ENCODE data around the gene PATL2. TPM values are rescaled to one million over a fixed set of nuclear protein-coding genes. Genes with fewer than 3 reads are reported as not detected.

PATL2 gene
- total and polyA plus RNA-seq, 11 donors: 0.44 to 4.2 (median 2.6) TPM; not detected in 1

DNA sequence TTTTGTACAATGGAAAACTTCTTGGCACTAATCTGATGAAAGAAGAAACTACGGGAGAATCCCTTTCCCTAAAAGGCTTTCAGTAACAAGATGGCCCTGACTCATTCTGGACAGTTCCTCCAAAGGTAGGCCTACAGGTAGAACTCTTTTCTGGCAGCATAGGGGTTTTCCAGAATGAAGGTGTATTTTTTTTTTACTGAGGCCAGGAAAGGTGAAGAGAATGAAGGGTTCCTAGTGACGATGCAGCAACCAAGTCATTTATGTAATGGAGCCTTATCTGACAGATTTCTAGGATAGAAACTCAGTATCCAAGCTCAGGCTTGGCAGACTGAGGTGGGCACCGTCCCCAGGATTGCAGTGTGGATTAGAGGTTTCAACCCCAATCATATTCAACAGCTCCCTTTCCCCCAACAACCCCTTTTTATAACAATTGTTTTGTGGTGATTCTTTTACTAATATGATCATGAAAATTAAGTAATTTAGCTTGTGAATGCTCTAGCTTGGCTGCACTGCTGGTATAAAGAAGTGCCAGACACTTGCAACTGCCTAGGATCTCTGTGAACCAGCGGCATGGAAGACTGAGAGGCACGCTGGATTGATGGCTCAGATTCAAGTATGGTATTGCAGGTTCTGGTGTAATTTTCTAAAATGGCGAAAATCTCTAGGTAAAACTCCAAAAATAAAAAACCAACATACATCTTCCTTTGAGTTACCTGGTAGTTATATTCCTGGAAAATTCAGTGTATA, 16.5 kb upstream of the PATL2 start:
- no peak for TF ChIP-seq POLR2A (IDR thresholded peaks at IDR 0.05)
- TF ChIP-seq, protein P1, sequence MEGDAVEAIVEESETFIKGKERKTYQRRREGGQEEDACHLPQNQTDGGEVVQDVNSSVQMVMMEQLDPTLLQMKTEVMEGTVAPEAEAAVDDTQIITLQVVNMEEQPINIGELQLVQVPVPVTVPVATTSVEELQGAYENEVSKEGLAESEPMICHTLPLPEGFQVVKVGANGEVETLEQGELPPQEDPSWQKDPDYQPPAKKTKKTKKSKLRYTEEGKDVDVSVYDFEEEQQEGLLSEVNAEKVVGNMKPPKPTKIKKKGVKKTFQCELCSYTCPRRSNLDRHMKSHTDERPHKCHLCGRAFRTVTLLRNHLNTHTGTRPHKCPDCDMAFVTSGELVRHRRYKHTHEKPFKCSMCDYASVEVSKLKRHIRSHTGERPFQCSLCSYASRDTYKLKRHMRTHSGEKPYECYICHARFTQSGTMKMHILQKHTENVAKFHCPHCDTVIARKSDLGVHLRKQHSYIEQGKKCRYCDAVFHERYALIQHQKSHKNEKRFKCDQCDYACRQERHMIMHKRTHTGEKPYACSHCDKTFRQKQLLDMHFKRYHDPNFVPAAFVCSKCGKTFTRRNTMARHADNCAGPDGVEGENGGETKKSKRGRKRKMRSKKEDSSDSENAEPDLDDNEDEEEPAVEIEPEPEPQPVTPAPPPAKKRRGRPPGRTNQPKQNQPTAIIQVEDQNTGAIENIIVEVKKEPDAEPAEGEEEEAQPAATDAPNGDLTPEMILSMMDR (IDR thresholded peaks at IDR 0.05): no peak
- Histone ChIP-seq H3K27ac (peak overlapping the region; percentile 80 to 100 (median 99)), H3K4me3 (peak overlapping the region in 7 of 12 donors; percentile 43 to 92 (median 81)), H3K36me3 (peaks cover 0 to 16% (median 11%) of the 10 kb centered on the region in 9 donors), H3K9me3 (no peaks in the 10 kb centered on the region), H3K27me3 (no peaks in the 10 kb centered on the region), H3K4me1 (peaks cover 3 to 85% (median 43%) of the 10 kb centered on the region in 12 donors)
- ATAC-seq (no peak), DNase-seq (no peak)
- WGBS, 4 donors: 85 to 90% (median 87%) methylated on average over 6 of the region's 6 CpGs
- intact Hi-C loops (cut with DNase I): loop anchor here in 5 of 10 donors (2.0 kb wide), 3 partner anchors 15 to 65 kb away; partner anchors contain the start of genes B2M (in 3 of the 5), PATL2 (in 3 of the 5) and SPG11 (in 3 of the 5)

DNA sequence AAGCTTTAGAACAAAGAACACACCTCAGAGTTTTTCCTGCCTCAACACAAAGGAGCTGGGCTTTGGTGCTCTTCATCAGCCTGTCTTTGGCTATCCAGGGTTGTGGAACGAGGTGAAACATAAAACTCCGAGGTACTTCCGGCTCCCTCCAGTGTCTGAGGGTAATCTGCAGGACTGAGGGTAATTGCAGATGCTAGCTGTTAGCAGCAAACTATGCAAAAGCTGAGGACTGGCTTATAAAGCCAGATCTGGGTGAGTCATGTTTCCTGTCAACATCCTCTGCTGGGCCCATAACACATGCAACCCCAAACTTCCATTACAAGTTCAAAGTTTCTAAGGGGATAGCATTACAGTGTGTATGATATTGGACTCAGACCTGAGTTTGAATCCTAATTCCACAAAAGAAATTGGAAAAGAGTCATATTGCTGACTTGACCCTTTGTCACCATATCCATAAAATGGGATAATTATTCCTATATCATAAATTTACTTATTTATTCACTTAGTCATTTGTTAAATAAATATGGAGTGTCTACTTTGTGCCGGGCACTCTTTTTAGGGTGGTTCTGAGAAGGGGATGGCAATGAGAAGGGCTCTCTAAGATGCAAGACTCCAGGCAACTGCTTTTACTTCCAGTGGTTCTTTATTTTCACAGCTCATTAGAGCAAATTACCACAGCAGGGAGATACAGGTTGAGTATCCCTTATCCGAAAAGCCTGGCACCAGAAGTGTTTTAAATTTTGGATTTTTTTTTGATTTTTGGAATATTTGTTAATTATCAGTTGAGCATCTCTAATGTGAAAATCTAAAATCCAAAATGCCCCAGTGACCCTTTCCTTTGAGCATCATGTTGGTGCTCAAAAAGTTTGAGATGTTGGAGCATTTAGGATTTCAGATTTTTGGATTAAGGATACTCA, 15.7 kb upstream of the PATL2 start:
- peak in 3 of 5 donors; percentile 52 to 58 (median 56) for DNase-seq
- H3K27ac ChIP-seq: peak overlapping the region; percentile 48 to 100 (median 99)
- no peak for TF ChIP-seq POLR2A (IDR thresholded peaks at IDR 0.05)
- TF ChIP-seq, protein P1 (IDR thresholded peaks at IDR 0.05): no peak
- no peaks in the 10 kb centered on the region for H3K27me3 ChIP-seq
- H3K4me1 ChIP-seq: peaks cover 3 to 85% (median 41%) of the 10 kb centered on the region in 12 donors
- peak; percentile 11 to 39 (median 35) for ATAC-seq
- H3K9me3 ChIP-seq: no peaks in the 10 kb centered on the region
- H3K4me3 ChIP-seq: peak overlapping the region in 9 of 12 donors; percentile 10 to 43 (median 19)
- WGBS, 4 donors: 34 to 55% (median 46%) methylated on average over 5 of the region's 5 CpGs
- intact Hi-C loops (cut with DNase I): loop anchor here in 3 of 10 donors (1.0 to 2.0 kb wide), 2 partner anchors 15 to 16 kb away; partner anchors contain the start of genes B2M (in 1 of the 3) and PATL2 (in 1 of the 3)
- peaks cover 0 to 9% (median 4%) of the 10 kb centered on the region in 9 donors for H3K36me3 ChIP-seq

DNA sequence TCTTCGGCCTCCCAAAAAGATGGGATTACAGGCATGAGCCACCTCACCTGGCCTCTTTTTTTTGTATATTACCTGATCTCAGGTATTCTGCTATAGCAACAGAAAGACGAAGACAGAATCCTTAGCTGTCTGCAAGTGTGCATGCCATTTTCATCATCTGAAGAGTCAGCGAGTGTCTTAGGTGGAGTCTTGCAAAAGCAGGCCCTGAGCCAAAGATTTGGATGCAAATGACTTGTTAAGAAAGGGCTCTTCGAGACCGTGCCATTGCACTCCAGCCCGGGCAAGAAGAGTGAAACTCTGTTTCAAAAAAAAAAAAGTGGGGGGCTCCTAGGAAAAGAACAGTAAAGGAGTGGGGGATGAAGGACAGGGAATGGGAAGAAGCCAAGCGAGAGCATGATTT, 15.0 kb upstream of the PATL2 start:
- peaks cover 0 to 2% (median 0%) of the 10 kb centered on the region in 9 donors for H3K36me3 ChIP-seq
- intact Hi-C loops (cut with DNase I): loop anchor here in 3 of 10 donors (1.0 to 2.0 kb wide), 2 partner anchors 14 to 15 kb away; partner anchors contain the start of genes B2M (in 1 of the 3) and PATL2 (in 1 of the 3)
- no peak for DNase-seq
- H3K9me3 ChIP-seq: no peaks in the 10 kb centered on the region
- H3K27ac ChIP-seq: peak overlapping the region; percentile 48 to 100 (median 99)
- no peaks in the 10 kb centered on the region for H3K27me3 ChIP-seq
- H3K4me1 ChIP-seq: peaks cover 3 to 80% (median 34%) of the 10 kb centered on the region in 12 donors
- 44 to 58% (median 51%) methylated on average over 7 of the region's 7 CpGs for WGBS, 4 donors
- TF ChIP-seq, protein P1 (IDR thresholded peaks at IDR 0.05): no peak
- no peak for TF ChIP-seq POLR2A (IDR thresholded peaks at IDR 0.05)
- ATAC-seq: no peak
- H3K4me3 ChIP-seq: peak overlapping the region in 9 of 12 donors; percentile 10 to 43 (median 19)
